ENCODE results near the gene LCTL.

DNA sequence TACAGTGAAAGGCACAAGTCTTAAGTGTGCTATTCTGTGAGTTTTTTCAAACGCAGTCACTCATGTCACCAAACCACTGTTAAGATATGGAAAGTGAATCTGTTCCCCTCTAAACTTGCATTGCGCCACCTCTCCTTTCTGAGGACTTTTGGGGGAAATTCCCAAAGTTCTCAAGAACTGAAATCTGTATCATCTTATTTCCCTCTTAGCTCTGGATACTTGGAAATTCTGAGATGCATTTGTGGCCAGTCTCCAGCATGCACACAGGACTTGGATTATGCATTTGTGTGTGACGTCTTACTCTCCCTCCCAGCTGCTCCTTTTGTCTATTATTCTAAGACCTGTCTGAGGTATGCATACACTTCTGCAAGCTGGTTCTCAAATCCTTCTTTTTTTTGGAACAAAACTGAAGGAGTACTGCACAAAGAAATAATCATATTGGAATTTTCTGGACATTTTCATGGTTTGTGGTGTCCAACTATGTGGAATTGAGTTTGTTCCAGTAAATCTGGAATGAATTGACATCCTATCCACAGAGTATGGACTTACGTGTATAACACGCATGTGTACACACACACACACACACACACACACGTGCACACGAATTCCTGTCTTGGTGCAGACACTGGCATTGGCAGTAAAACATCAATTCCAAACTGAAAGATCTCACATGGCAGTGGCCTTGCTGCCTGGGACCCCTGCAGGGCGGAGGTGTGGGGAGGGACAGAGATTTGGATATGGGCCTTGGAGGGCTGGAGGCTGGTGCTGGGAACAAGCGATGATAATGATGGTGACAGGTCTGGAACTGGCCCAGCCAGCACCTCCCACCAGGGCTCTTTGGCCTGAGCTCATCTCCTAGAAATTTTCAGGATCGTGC, 8.2 kb upstream of the LCTL start:
- TF ChIP-seq USF2 (IDR thresholded peaks at IDR 0.05; ENCODE audit: borderline replicate concordance, low read depth, low read length) (no peak), GABPA (IDR thresholded peaks at IDR 0.05; ENCODE audit: low read depth) (no peak), TAF1 (IDR thresholded peaks at IDR 0.05; ENCODE audit: borderline replicate concordance, low read depth, low read length) (no peak), POLR2AphosphoS5 (IDR thresholded peaks at IDR 0.05; ENCODE audit: low read depth, low read length) (no peak), SMC3 (IDR thresholded peaks at IDR 0.05; ENCODE audit: low read depth, low read length) (no peak), RAD21 (IDR thresholded peaks at IDR 0.05; ENCODE audit: low read length) (no peak), YY1 (IDR thresholded peaks at IDR 0.05; ENCODE audit: low read depth) (no peak)
- TF ChIP-seq, protein P1, sequence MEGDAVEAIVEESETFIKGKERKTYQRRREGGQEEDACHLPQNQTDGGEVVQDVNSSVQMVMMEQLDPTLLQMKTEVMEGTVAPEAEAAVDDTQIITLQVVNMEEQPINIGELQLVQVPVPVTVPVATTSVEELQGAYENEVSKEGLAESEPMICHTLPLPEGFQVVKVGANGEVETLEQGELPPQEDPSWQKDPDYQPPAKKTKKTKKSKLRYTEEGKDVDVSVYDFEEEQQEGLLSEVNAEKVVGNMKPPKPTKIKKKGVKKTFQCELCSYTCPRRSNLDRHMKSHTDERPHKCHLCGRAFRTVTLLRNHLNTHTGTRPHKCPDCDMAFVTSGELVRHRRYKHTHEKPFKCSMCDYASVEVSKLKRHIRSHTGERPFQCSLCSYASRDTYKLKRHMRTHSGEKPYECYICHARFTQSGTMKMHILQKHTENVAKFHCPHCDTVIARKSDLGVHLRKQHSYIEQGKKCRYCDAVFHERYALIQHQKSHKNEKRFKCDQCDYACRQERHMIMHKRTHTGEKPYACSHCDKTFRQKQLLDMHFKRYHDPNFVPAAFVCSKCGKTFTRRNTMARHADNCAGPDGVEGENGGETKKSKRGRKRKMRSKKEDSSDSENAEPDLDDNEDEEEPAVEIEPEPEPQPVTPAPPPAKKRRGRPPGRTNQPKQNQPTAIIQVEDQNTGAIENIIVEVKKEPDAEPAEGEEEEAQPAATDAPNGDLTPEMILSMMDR (IDR thresholded peaks at IDR 0.05), result no peak
